ENCODE data around the gene CHST1. TPM values are rescaled to one million over a fixed set of nuclear protein-coding genes. Genes with fewer than 3 reads are reported as not detected.

Gene CHST1
- total RNA-seq, 1 experiment from 2014 or later = not detected

DNA sequence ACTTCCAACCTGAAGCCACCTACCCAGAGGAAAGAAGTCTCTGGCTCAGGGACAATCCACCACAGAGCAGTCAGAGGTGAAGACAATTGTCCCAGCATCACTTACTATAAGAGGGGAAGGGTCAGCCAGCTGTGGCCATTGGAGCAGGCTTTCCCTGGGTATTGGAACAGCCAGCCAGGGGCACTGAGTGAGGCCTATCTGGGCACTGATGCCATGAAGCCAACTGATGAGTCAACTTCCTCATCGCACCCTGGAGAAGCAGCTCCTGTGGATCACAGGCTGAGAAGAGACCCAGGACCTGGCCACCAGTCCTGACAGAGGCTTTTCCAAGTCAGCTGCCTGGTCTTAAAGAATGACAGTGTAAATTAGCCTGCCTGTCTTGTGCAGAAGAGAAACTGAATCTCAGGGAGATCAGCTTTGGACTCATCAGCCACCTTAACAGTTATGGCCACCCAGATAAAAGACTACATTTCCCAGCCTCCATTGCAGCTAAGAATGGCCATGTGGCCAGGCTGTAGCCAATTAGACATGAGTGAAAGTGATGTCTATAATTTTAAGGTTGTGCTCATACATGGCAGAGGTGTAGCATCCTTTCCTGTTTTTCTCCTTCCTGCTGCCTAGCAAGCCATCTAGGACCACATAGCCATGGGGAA lies 19.0 kb downstream of the CHST1 start:
- DNase-seq (peak; percentile 27), ATAC-seq (no peak; the same call in 1 of the 2 replicates)
- H3F3A ChIP-seq (ENCODE audit: low read length, unreplicated experiment) = no peaks in the 10 kb centered on the region
- H2AFZ ChIP-seq (ENCODE audit: low read length) = no peak overlapping the region
- H3K27ac ChIP-seq (ENCODE audit: low read length) = no peak overlapping the region
- H3K27me3 ChIP-seq (ENCODE audit: low read length) = peaks cover 25% of the 10 kb centered on the region
- no TSS peak for BruUV-seq (replicated peaks)
- CTCF ChIA-PET = no interaction called here
- no peak for TF ChIP-seq CTCF (conservative IDR thresholded peaks at IDR 0.05; ENCODE audit: low read depth, low read length)
- TF ChIP-seq EZH2 (IDR thresholded peaks at IDR 0.05; ENCODE audit: low read length, unreplicated experiment) = no peak
- no peak for TF ChIP-seq EZH2phosphoT487 (IDR thresholded peaks at IDR 0.05; ENCODE audit: borderline replicate concordance, low read length)
- no peaks in the 10 kb centered on the region for H3K9me3 ChIP-seq (ENCODE audit: low read length)
- no peak overlapping the region for H3K9ac ChIP-seq (ENCODE audit: low read length)
- H3K4me2 ChIP-seq (ENCODE audit: low read length) = no peak overlapping the region
- POLR2A ChIA-PET (ENCODE audit: unreplicated experiment) = no interaction called here
- H3K4me3 ChIP-seq (ENCODE audit: low read length) = no peak overlapping the region
- H3K9me2 ChIP-seq (replicated peaks; ENCODE audit: low read length) = no peaks in the 10 kb centered on the region
- H3K4me1 ChIP-seq (ENCODE audit: insufficient read depth, low read length) = no peaks in the 10 kb centered on the region
- intact Hi-C loops (cut with micrococcal nuclease) = no loop called here
- H4K20me1 ChIP-seq (ENCODE audit: low read length) = no peaks in the 10 kb centered on the region
- no peaks in the 10 kb centered on the region for H3K36me3 ChIP-seq (ENCODE audit: low read depth, low read length)
- H3K79me2 ChIP-seq (ENCODE audit: low read length) = no peaks in the 10 kb centered on the region

- TF ChIP-seq CTCF (conservative IDR thresholded peaks at IDR 0.05; ENCODE audit: low read depth, low read length) (no peak), EZH2 (IDR thresholded peaks at IDR 0.05; ENCODE audit: low read length, unreplicated experiment) (no peak), EZH2phosphoT487 (IDR thresholded peaks at IDR 0.05; ENCODE audit: borderline replicate concordance, low read length) (no peak)
- no peaks in the 10 kb centered on the region for H4K20me1 ChIP-seq (ENCODE audit: low read length)
- H3K9ac ChIP-seq (ENCODE audit: low read length) = no peak overlapping the region
- peaks cover 35% of the 10 kb centered on the region for H3K27me3 ChIP-seq (ENCODE audit: low read length)
- H3K9me3 ChIP-seq (ENCODE audit: low read length) = no peaks in the 10 kb centered on the region
- intact Hi-C loops (cut with micrococcal nuclease) = no loop called here
- H3K4me1 ChIP-seq (ENCODE audit: insufficient read depth, low read length) = no peaks in the 10 kb centered on the region
- H3K4me3 ChIP-seq (ENCODE audit: low read length) = no peak overlapping the region
- H3K4me2 ChIP-seq (ENCODE audit: low read length) = no peak overlapping the region
- DNase-seq = no peak
- no peak overlapping the region for H2AFZ ChIP-seq (ENCODE audit: low read length)
- H3F3A ChIP-seq (ENCODE audit: low read length, unreplicated experiment) = no peaks in the 10 kb centered on the region
- no peaks in the 10 kb centered on the region for H3K9me2 ChIP-seq (replicated peaks; ENCODE audit: low read length)
- H3K27ac ChIP-seq (ENCODE audit: low read length) = no peak overlapping the region
- POLR2A ChIA-PET (ENCODE audit: unreplicated experiment) = no interaction called here
- no TSS peak for BruUV-seq (replicated peaks)
- no peak for ATAC-seq
- H3K79me2 ChIP-seq (ENCODE audit: low read length) = no peaks in the 10 kb centered on the region
- H3K36me3 ChIP-seq (ENCODE audit: low read depth, low read length) = no peaks in the 10 kb centered on the region
- CTCF ChIA-PET = no interaction called here
Observed at GRCh38 chr11:45644981-45645889, 20.2 kb downstream of the CHST1 start.

Data from PC-3 (cell line).